OCI-LY1 (cell line): ENCODE measurements around the gene CRY2.

ENCODE experiments used
- H2AFZ ChIP-seq: fragments of 200-600 bp; sonication (generic), shearing (Covaris generic); 2 replicates; pipeline ENCODE4 v1.6.0; 2014; ENCODE audit warnings: antibody characterized with exemption, mild to moderate bottlenecking, low read length
- H3F3A ChIP-seq: fragments of 200-600 bp; sonication (generic), shearing (Covaris generic); 2 replicates; pipeline ENCODE4 v1.6.0; 2014; ENCODE audit warnings: mild to moderate bottlenecking, antibody characterized with exemption, low read length, moderate library complexity; ENCODE audit not compliant: insufficient read depth
- H3K27ac ChIP-seq: fragments of 200-600 bp; sonication (generic); 2 replicates; pipeline ENCODE4 v1.5.1; 2014; ENCODE audit warnings: low read length, mixed run types, mild to moderate bottlenecking, low read depth; ENCODE audit not compliant: poor library complexity, severe bottlenecking
- H3K27me3 ChIP-seq: fragments of 200-600 bp; sonication (generic); 2 replicates; pipeline ENCODE4 v1.6.0; 2014; ENCODE audit warnings: antibody characterized with exemption, mild to moderate bottlenecking, low read length, moderate library complexity; ENCODE audit not compliant: insufficient read depth
- H3K36me3 ChIP-seq: fragments of 200-600 bp; sonication (generic); 2 replicates; pipeline ENCODE4 v1.6.1; 2014; ENCODE audit warnings: mild to moderate bottlenecking, antibody characterized with exemption, low read length, moderate library complexity, mixed read lengths; ENCODE audit not compliant: insufficient read depth
- H3K4me1 ChIP-seq: fragments of 200-600 bp; sonication (generic); 2 replicates; pipeline ENCODE4 v1.5.1; 2014; ENCODE audit warnings: mild to moderate bottlenecking, low read length, moderate library complexity; ENCODE audit not compliant: insufficient read depth, severe bottlenecking
- H3K4me2 ChIP-seq: fragments of 200-600 bp; sonication (generic), shearing (Covaris generic); 2 replicates; pipeline ENCODE4 v1.6.1; 2014; ENCODE audit warnings: low read length
- H3K4me3 ChIP-seq: fragments of 200-600 bp; sonication (generic); 2 replicates; pipeline ENCODE4 v1.5.1; 2014; ENCODE audit warnings: low read length, low read depth, mild to moderate bottlenecking, mixed read lengths; ENCODE audit not compliant: poor library complexity, severe bottlenecking
- H3K79me2 ChIP-seq: fragments of 200-600 bp; shearing (Covaris generic); 2 replicates; pipeline ENCODE4 v1.6.1; 2016; ENCODE audit warnings: mixed run types, low read length, mixed read lengths; ENCODE audit not compliant: insufficient read depth
- H3K9ac ChIP-seq: fragments of 200-600 bp; sonication (generic), shearing (Covaris generic); 2 replicates; pipeline ENCODE4 v1.6.1; 2014; ENCODE audit warnings: mild to moderate bottlenecking, low read length, mixed read lengths
- H3K9me2 ChIP-seq: fragments of 200-600 bp; sonication (generic), shearing (Covaris generic); 2 replicates; pipeline ENCODE4 v1.6.1; 2014; ENCODE audit warnings: low read depth, mild to moderate bottlenecking, low read length, mixed read lengths
- H3K9me3 ChIP-seq: fragments of 200-600 bp; shearing (Covaris generic); 2 replicates; pipeline ENCODE4 v1.6.1; 2014; ENCODE audit warnings: low read length, mixed read lengths
- H4K20me1 ChIP-seq: fragments of 200-600 bp; sonication (generic), shearing (Covaris generic); 2 replicates; pipeline ENCODE4 v1.6.0; 2016; ENCODE audit warnings: mild to moderate bottlenecking, low read length; ENCODE audit not compliant: insufficient read depth
- EZH2 ChIP-seq: fragments of 200-600 bp; sonication (generic), shearing (Covaris generic); IDR thresholded peaks from 2 replicates; pipeline ENCODE4 v1.8.0; 2017; ENCODE audit warnings: borderline replicate concordance, mixed run types, mild to moderate bottlenecking, antibody characterized with exemption, low read length, moderate library complexity, mixed read lengths
- TF ChIP-seq, protein P1 (sequence below): fragments of 200-600 bp; sonication (generic), shearing (Covaris generic); IDR thresholded peaks from 2 replicates; pipeline ENCODE4 v1.5.1; 2017; ENCODE audit warnings: mild to moderate bottlenecking, antibody characterized with exemption, low read length, moderate library complexity, mixed read lengths

Gene CRY2

DNA sequence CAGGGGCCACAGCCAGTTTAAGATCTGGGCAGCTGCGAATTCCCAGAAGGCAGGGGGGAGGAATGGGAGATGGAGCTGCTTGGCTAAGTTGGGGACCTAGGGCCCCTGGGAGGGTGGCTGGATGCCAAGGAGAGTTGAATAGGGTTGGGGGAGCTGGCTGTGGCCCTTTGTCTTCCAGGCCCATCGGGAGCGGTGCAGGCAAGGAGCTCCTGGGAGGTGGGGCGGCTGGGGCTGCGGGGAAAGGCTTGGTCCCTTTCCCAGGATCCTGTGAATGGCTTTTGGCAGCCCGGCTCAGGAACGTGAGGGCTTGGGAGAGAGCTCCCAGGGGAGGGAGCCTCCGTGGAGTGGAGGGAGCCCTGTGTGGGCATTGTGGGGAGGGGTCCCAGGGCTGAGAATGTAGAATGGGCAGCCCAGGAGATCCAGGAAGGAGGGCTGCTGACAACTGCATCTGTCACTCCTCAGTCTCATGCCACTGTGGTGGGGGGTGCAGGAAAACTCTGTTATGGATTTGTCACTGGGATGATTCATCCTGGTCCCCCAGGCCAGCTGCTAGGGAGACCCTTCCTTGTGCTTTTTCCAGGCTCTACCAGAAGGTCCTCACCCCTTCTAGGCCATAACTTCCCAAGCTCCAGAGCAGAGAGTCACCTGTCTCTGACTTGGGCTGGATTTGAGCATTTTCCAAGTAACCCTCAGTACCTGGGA, 53.8 kb downstream of the CRY2 start:
- TF ChIP-seq EZH2: no peak
- TF ChIP-seq, protein P1, sequence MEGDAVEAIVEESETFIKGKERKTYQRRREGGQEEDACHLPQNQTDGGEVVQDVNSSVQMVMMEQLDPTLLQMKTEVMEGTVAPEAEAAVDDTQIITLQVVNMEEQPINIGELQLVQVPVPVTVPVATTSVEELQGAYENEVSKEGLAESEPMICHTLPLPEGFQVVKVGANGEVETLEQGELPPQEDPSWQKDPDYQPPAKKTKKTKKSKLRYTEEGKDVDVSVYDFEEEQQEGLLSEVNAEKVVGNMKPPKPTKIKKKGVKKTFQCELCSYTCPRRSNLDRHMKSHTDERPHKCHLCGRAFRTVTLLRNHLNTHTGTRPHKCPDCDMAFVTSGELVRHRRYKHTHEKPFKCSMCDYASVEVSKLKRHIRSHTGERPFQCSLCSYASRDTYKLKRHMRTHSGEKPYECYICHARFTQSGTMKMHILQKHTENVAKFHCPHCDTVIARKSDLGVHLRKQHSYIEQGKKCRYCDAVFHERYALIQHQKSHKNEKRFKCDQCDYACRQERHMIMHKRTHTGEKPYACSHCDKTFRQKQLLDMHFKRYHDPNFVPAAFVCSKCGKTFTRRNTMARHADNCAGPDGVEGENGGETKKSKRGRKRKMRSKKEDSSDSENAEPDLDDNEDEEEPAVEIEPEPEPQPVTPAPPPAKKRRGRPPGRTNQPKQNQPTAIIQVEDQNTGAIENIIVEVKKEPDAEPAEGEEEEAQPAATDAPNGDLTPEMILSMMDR: no peak

DNA sequence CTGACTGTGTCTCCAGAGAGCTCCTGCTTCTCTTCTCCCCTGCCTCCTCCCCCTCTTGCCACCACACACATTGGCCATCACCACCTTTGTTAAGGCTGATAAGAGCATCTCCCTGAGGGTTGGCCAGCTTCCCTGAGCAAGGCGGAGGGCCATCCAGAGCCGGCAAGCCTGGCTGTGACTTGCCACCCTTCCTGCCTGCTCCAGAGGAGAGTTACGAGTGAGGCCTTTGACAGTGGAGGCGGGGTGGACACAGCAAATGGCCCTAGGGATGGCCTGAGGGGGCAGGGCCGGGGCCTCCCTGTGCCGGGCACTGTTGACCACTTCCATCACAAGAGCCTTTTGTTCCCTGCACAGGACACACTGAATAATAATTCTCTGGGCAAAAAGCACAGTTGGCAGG, 54.4 kb downstream of the CRY2 start:
- Histone ChIP-seq H3K9ac (no peak overlapping the region), H3K4me1 (peaks cover 12% of the 10 kb centered on the region), H3K36me3 (no peaks in the 10 kb centered on the region), H3K27me3 (peaks cover 4% of the 10 kb centered on the region; the same call in 1 of the 2 replicates), H3K4me2 (no peak overlapping the region), H4K20me1 (no peaks in the 10 kb centered on the region), H3K9me2 (no peaks in the 10 kb centered on the region), H3F3A (no peaks in the 10 kb centered on the region), H3K79me2 (no peaks in the 10 kb centered on the region), H3K4me3 (no peak overlapping the region), H3K9me3 (no peaks in the 10 kb centered on the region), H3K27ac (no peak overlapping the region), H2AFZ (no peak overlapping the region)
- no peak for TF ChIP-seq EZH2
- TF ChIP-seq, protein P1: no peak

More for the DNA sequence above, 53.8 kb downstream of the CRY2 start:
- Histone ChIP-seq H4K20me1 (no peaks in the 10 kb centered on the region), H3K9me3 (no peaks in the 10 kb centered on the region), H3K79me2 (no peaks in the 10 kb centered on the region), H3K9ac (no peak overlapping the region), H3K27ac (no peak overlapping the region), H3K4me3 (no peak overlapping the region), H3K4me2 (no peak overlapping the region), H3K36me3 (no peaks in the 10 kb centered on the region), H2AFZ (no peak overlapping the region), H3F3A (no peaks in the 10 kb centered on the region), H3K9me2 (no peaks in the 10 kb centered on the region), H3K4me1 (peaks cover 12% of the 10 kb centered on the region), H3K27me3 (peaks cover 4% of the 10 kb centered on the region; the same call in 1 of the 2 replicates)

DNA sequence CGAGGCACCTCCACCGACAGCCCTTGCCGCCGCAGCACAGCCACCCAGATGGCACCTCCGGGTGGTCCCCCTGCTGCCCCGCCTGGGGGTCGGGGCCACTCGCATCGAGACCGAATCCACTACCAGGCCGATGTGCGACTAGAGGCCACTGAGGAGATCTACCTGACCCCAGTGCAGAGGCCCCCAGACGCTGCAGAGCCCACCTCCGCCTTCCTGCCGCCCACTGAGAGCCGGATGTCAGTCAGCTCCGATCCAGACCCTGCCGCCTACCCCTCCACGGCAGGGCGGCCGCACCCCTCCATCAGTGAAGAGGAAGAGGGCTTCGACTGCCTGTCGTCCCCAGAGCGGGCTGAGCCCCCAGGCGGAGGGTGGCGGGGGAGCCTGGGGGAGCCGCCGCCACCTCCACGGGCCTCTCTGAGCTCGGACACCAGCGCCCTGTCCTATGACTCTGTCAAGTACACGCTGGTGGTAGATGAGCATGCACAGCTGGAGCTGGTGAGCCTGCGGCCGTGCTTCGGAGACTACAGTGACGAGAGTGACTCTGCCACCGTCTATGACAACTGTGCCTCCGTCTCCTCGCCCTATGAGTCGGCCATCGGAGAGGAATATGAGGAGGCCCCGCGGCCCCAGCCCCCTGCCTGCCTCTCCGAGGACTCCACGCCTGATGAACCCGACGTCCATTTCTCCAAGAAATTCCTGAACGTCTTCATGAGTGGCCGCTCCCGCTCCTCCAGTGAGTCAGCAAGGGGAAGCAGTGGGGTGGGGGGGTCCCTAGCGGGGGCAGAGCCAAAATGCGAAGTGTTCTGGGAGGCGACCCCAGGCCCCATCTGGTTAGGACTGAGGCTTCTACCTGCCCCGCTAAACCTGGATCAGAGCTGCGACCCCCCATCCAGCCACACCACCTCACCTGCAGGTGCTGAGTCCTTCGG, 55.4 kb downstream of the CRY2 start:
- H3K79me2 ChIP-seq: no peaks in the 10 kb centered on the region
- H3K4me2 ChIP-seq: no peak overlapping the region; the same call in 1 of the 2 replicates
- H4K20me1 ChIP-seq: no peaks in the 10 kb centered on the region
- TF ChIP-seq, protein P1: no peak
- no peak for TF ChIP-seq EZH2
- H3K27ac ChIP-seq: no peak overlapping the region
- no peaks in the 10 kb centered on the region for H3K36me3 ChIP-seq
- no peaks in the 10 kb centered on the region for H3F3A ChIP-seq
- no peak overlapping the region for H3K4me3 ChIP-seq
- H3K9ac ChIP-seq: no peak overlapping the region
- H2AFZ ChIP-seq: no peak overlapping the region
- H3K27me3 ChIP-seq: peaks cover 4% of the 10 kb centered on the region; the same call in 1 of the 2 replicates
- H3K9me2 ChIP-seq: no peaks in the 10 kb centered on the region
- no peaks in the 10 kb centered on the region for H3K9me3 ChIP-seq
- H3K4me1 ChIP-seq: peaks cover 12% of the 10 kb centered on the region
